Measurements from ENCODE around the gene CDKN3. TPM values are rescaled to one million over a fixed set of nuclear protein-coding genes. Genes with fewer than 3 reads are reported as not detected.
A peak's percentile ranks its signal among the peaks of the same experiment; 100 is the strongest.
"Not testable (repeated sequence)": the region's sequence is repeated elsewhere in the genome, so short reads cannot be mapped to it uniquely, and the experiment has no call there.

The CDKN3 gene
- total and polyA plus RNA-seq, 2 experiments from 2014 or later, result 19.6 to 43.9 TPM

DNA sequence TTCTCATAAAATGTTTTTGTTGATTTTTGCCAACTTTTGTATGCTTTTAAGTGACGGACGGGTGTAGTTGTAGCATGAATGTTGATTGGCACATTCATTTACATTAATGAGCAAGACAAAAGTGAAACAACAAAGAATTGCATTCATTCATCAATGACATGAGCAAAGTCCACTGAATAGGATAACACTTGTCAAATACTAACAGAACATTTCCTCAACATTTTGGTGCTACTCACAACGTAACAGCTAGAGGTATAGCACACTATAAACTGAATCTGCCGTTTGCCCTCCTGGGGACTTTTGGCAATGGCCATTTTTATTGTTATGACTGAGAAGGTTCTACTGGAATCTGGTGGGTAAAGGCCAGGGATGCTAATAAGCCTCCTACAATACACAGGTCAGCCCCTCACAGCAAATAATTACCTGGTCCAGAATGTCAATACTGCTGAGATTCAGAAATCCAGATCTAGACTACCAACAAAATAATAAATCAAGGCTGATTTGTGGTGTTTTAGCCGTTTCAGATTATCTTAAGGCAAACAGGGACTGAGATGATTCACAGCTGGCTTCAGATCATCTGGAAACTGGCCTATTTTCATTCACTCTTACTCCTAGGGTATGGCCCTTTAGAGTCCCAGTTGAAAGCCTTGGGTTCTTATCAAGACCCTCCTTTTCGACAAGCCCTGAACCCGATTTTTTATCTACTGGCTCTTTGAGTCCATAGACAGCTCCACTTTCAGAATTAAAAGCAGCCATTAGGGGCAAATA is 22.5 kb upstream of the CDKN3 start:
- no peaks in the 10 kb centered on the region for H3K27me3 ChIP-seq
- no peak overlapping the region for H3K4me3 ChIP-seq
- H3K36me3 ChIP-seq, result no peaks in the 10 kb centered on the region
- H3K4me1 ChIP-seq (ENCODE audit: low read depth), result peaks cover 3% of the 10 kb centered on the region
- DNase-seq (ENCODE audit: low read depth in 1 of 2, low spot score in 1 of 2), result peak in 1 of 2 donors; percentile 69
- TF ChIP-seq, protein P1, sequence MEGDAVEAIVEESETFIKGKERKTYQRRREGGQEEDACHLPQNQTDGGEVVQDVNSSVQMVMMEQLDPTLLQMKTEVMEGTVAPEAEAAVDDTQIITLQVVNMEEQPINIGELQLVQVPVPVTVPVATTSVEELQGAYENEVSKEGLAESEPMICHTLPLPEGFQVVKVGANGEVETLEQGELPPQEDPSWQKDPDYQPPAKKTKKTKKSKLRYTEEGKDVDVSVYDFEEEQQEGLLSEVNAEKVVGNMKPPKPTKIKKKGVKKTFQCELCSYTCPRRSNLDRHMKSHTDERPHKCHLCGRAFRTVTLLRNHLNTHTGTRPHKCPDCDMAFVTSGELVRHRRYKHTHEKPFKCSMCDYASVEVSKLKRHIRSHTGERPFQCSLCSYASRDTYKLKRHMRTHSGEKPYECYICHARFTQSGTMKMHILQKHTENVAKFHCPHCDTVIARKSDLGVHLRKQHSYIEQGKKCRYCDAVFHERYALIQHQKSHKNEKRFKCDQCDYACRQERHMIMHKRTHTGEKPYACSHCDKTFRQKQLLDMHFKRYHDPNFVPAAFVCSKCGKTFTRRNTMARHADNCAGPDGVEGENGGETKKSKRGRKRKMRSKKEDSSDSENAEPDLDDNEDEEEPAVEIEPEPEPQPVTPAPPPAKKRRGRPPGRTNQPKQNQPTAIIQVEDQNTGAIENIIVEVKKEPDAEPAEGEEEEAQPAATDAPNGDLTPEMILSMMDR (IDR thresholded peaks at IDR 0.05; ENCODE audit: low read depth, low read length), result no peak
- H3K27ac ChIP-seq, result no peak overlapping the region
- no peaks in the 10 kb centered on the region for H3K9me3 ChIP-seq (ENCODE audit: low read depth)

DNA sequence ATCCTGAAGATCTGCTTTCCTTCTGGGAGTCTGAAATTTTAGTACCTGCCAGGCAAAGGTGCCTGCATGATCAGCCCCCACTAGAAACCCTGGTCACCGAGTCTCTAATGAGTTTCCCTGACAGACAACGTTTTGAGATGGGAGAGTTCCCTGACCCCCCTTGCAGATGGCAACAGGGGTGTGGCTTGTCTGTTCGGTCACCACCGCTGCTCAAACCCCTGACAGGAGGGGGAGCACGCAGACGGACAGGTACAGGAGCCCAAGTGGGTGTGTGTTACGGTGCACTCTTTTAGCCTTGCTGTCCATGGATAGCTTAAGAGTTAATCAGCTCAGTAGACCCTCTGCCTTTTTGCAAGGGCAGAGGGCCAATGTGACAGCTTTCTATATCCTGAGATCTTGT is 19.3 kb upstream of the CDKN3 start:
- H3K4me1 ChIP-seq (ENCODE audit: low read depth), result peaks cover 3% of the 10 kb centered on the region
- DNase-seq (ENCODE audit: low read depth in 1 of 2, low spot score in 1 of 2), result no peak
- TF ChIP-seq, protein P1 (IDR thresholded peaks at IDR 0.05; ENCODE audit: low read depth, low read length), result no peak
- no peak overlapping the region for H3K27ac ChIP-seq
- no peaks in the 10 kb centered on the region for H3K27me3 ChIP-seq
- no peaks in the 10 kb centered on the region for H3K36me3 ChIP-seq
- H3K9me3 ChIP-seq (ENCODE audit: low read depth), result no peaks in the 10 kb centered on the region
- no peak overlapping the region for H3K4me3 ChIP-seq

DNA sequence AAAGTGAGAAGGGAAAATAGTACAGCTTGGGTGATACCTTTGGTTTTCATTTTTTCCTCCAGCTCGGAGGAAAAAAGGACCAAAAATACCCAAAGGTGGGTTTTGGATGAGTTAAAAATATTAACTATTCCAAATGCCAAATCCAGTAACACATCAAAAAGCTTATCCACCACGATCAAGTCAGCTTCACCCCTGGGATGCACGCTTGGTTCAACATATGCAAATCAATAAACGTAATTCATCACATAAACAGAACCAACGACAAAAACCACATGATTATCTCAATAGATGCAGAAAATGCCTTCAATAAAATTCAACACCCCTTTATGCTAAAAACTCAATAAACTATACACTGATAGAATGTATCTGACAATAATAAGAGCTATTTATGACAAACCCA is 17.9 kb upstream of the CDKN3 start:
- not testable (repeated sequence) for H3K4me1 ChIP-seq (ENCODE audit: low read depth); H3K9me3 ChIP-seq (ENCODE audit: low read depth); H3K27me3 ChIP-seq; H3K4me3 ChIP-seq; DNase-seq (ENCODE audit: low read depth in 1 of 2, low spot score in 1 of 2); H3K36me3 ChIP-seq; H3K27ac ChIP-seq

DNA sequence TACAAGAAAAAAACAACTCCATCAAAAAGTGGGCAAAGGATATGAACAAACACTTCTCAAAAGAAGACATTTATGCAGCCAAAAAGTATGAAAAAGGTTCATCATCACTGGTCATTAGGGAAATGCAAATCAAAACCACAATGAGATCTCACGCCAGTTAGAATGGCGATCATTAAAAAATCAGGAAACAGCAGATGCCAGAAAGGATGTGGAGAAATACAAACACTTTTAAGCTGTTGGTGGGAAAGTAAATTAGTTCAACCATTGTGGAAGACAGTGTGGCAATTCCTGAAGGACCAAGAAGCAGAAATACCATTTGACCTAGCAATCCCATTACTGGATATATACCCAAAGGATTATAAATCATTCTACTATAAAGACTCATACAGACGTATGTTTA is 16.2 kb upstream of the CDKN3 start:
- not testable (repeated sequence) for H3K36me3 ChIP-seq; H3K4me3 ChIP-seq; H3K27me3 ChIP-seq; H3K9me3 ChIP-seq (ENCODE audit: low read depth); DNase-seq (ENCODE audit: low read depth in 1 of 2, low spot score in 1 of 2); H3K27ac ChIP-seq; H3K4me1 ChIP-seq (ENCODE audit: low read depth)

DNA sequence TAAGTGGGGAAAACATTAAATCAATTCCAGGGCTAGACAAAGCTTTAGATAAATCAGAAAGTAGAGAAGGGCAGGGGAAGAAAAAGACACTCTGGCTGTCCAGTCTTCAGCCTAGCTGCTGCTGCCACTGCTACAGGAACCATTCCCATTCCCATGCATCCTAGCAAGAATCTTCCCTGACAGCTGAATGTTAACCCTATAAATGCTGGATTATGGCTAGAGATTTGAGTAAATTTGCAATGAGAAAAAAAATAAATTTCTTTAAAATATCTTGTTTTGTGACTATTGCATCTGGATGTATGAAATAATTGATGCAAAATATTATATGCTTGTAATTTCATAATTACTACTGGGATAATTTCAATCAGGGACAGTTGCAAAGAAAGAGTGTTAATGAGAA is 15.0 kb upstream of the CDKN3 start:
- DNase-seq (ENCODE audit: low read depth in 1 of 2, low spot score in 1 of 2), result peak in 1 of 2 donors; percentile 29
- TF ChIP-seq, protein P1 (IDR thresholded peaks at IDR 0.05; ENCODE audit: low read depth, low read length), result no peak
- Histone ChIP-seq H3K36me3 (no peaks in the 10 kb centered on the region), H3K9me3 (ENCODE audit: low read depth) (no peaks in the 10 kb centered on the region), H3K27me3 (no peaks in the 10 kb centered on the region), H3K27ac (no peak overlapping the region), H3K4me3 (no peak overlapping the region), H3K4me1 (ENCODE audit: low read depth) (peaks cover 3% of the 10 kb centered on the region)

DNA sequence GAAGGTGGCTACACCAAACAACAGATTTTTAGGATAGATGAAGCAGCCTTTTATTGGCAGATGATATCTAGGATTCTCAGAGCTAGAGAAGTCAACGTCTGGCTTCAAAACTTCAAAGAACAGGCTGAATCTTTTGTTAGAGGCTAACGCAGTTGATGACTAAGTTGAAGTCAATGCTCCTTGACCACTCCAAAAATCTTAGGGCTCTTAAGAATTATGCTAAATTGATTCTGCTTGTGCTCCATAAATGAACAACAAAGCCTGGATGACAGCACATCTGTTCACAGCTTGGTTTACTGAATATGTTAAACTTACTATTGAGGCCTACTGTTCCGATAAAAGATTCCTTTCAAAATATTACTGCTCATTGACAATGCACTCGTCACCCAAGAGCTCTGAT is 13.0 kb upstream of the CDKN3 start:
- TF ChIP-seq, protein P1 (IDR thresholded peaks at IDR 0.05; ENCODE audit: low read depth, low read length), result no peak
- no peak for DNase-seq (ENCODE audit: low read depth in 1 of 2, low spot score in 1 of 2)
- H3K4me1 ChIP-seq (ENCODE audit: low read depth), result no peaks in the 10 kb centered on the region
- H3K9me3 ChIP-seq (ENCODE audit: low read depth), result no peaks in the 10 kb centered on the region
- no peaks in the 10 kb centered on the region for H3K27me3 ChIP-seq
- no peak overlapping the region for H3K27ac ChIP-seq
- H3K4me3 ChIP-seq, result no peak overlapping the region
- no peaks in the 10 kb centered on the region for H3K36me3 ChIP-seq

Data from cardiac muscle cell (in vitro differentiated cells and primary cell).